HCT116 (cell line): ENCODE results near the gene TTC16. TPM values are rescaled to one million over a fixed set of nuclear protein-coding genes. Genes with fewer than 3 reads are reported as not detected.

ENCODE experiments used
- ATAC-seq: fragments of 200-7000 bp; cut with Tn5 transposase; 2 replicates; pipeline ENCODE4 v1.9.1; 2020; ENCODE audit warnings: mild to moderate bottlenecking, moderate library complexity
- BruUV-seq: library from RNA; stranded (reverse); fragments of 400-500 nt; replicated peaks from 2 replicates; lab custom pipeline; 2021; lab: Mats Ljungman, UMichigan
- CTCF ChIA-PET: fragments of 300-600 bp; sonication (Branson Sonifier 250); formaldehyde crosslinking; loops from one replicate; lab custom pipeline; 2021; ENCODE audit warnings: antibody characterized with exemption; lab: Charles Lee
- POLR2A ChIA-PET: fragments of 300-600, 350-600 bp; sonication (Branson Sonifier 250); formaldehyde crosslinking; loops from one replicate; lab custom pipeline; 2021; ENCODE audit warnings: antibody characterized with exemption; lab: Charles Lee
- RAD21 ChIA-PET, 2 experiments: fragments of 300-600 bp; sonication (Branson Sonifier 250); formaldehyde crosslinking; loops; one replicate each; lab custom pipeline; 2023; ENCODE audit warnings: low total read pairs in 2 of 2; ENCODE audit not compliant: uncharacterized antibody in 2 of 2, unreplicated experiment in 2 of 2, low non-redundant PET in 1 of 2; lab: Charles Lee
- DNase-seq: peaks from one replicate; pipeline ENCODE4 v3.0.0-alpha.2; 2010; ENCODE audit warnings: low read depth, low spot score
- H2AFZ ChIP-seq: fragments of 200-600 bp; shearing (Covaris generic), sonication (generic); 2 replicates; pipeline ENCODE4 v1.6.1; 2017; ENCODE audit warnings: low read depth, mixed run types, mixed read lengths, antibody characterized with exemption, low read length; ENCODE audit not compliant: poor library complexity, severe bottlenecking
- H3K27ac ChIP-seq: 2 replicates; pipeline ENCODE4 v1.5.1; 2012; ENCODE audit warnings: low read depth, low read length
- H3K27me3 ChIP-seq: fragments of 200-600 bp; sonication (generic); 2 replicates; pipeline ENCODE4 v1.6.1; 2016; ENCODE audit warnings: mixed run types, low read length, mixed read lengths; ENCODE audit not compliant: insufficient read depth
- H3K36me3 ChIP-seq, 2 experiments: fragments of 200-500 bp in 1 of 2; fragments of 200-600 bp in 1 of 2; sonication (Bioruptor generic) in 1 of 2; sonication (generic) in 1 of 2; 2 replicates each; pipeline versions ENCODE4 v1.5.1 to v1.6.1; 2014 to 2016; ENCODE audit warnings: low read length in 2 of 2, inconsistent platforms in 1 of 2, mixed read lengths in 1 of 2, mixed run types in 1 of 2; ENCODE audit not compliant: insufficient read depth in 2 of 2, control insufficient read depth in 1 of 2
- H3K4me1 ChIP-seq, 2 experiments: fragments of 200-600 bp in 1 of 2; sonication (generic) in 1 of 2; 2 replicates each; pipeline versions ENCODE4 v1.5.1 to v1.6.1; 2012 to 2017; ENCODE audit warnings: low read length in 2 of 2, inconsistent platforms in 1 of 2, mild to moderate bottlenecking in 1 of 2, mixed read lengths in 1 of 2, mixed run types in 1 of 2, moderate library complexity in 1 of 2; ENCODE audit not compliant: insufficient read depth in 2 of 2, control insufficient read depth in 1 of 2
- H3K4me2 ChIP-seq: fragments of 200-600 bp; sonication (generic); 2 replicates; pipeline ENCODE4 v1.6.1; 2017; ENCODE audit warnings: mixed run types, low read length, mixed read lengths
- H3K4me3 ChIP-seq, 2 experiments: fragments of 200-600 bp in 1 of 2; sonication (generic) in 1 of 2; replicated peaks in 1 of 2; 2 replicates each; pipeline ENCODE4 v1.5.1; 2011 to 2016; ENCODE audit warnings: low read length in 2 of 2, control low read depth in 1 of 2, low read depth in 1 of 2, mild to moderate bottlenecking in 1 of 2, mixed read lengths in 1 of 2, mixed run types in 1 of 2
- H3K79me2 ChIP-seq: fragments of 200-600 bp; sonication (generic); 2 replicates; pipeline ENCODE4 v1.6.1; 2017; ENCODE audit warnings: mild to moderate bottlenecking, mixed run types, low read length, moderate library complexity, mixed read lengths; ENCODE audit not compliant: insufficient read depth
- H3K9ac ChIP-seq: fragments of 200-600 bp; sonication (generic); 2 replicates; pipeline ENCODE4 v1.6.1; 2016; ENCODE audit warnings: low read length, mixed read lengths
- H3K9me2 ChIP-seq: fragments of 200-600 bp; sonication (generic), shearing (Covaris generic); 2 replicates; pipeline ENCODE4 v1.6.1; 2017; ENCODE audit warnings: mixed run types, mild to moderate bottlenecking, moderate library complexity; ENCODE audit not compliant: insufficient read depth
- H3K9me3 ChIP-seq, 2 experiments: fragments of 200-500 bp in 1 of 2; fragments of 200-600 bp in 1 of 2; sonication (Bioruptor generic) in 1 of 2; sonication (generic) in 1 of 2; 2 replicates each; pipeline ENCODE4 v1.6.1; 2014 to 2017; ENCODE audit warnings: low read length in 2 of 2, mixed read lengths in 2 of 2, inconsistent platforms in 1 of 2, low read depth in 1 of 2, mild to moderate bottlenecking in 1 of 2, mixed run types in 1 of 2, moderate library complexity in 1 of 2; ENCODE audit not compliant: control insufficient read depth in 1 of 2, insufficient read depth in 1 of 2
- H4K20me1 ChIP-seq: fragments of 200-600 bp; sonication (generic), shearing (Covaris generic); 2 replicates; pipeline ENCODE4 v1.6.1; 2017; ENCODE audit warnings: mixed run types, mild to moderate bottlenecking, moderate library complexity; ENCODE audit not compliant: insufficient read depth
- CBX3 ChIP-seq: IDR thresholded peaks from 2 replicates; pipeline ENCODE4 v1.6.1; 2012; ENCODE audit warnings: low read depth
- CTCF ChIP-seq, 3 experiments: fragments of 200-600 bp in 1 of 3; sonication (generic) in 1 of 3; IDR thresholded peaks in 2 of 3; conservative IDR thresholded peaks in 1 of 3; 2 replicates each; pipeline ENCODE4 v1.5.1; 2012 to 2017; ENCODE audit warnings: low read depth in 2 of 3, low read length in 2 of 3, antibody characterized with exemption in 1 of 3, borderline replicate concordance in 1 of 3, control low read depth in 1 of 3, mild to moderate bottlenecking in 1 of 3, mixed read lengths in 1 of 3, mixed run types in 1 of 3, moderate library complexity in 1 of 3; ENCODE audit not compliant: insufficient read depth in 1 of 3
- EGR1 ChIP-seq: IDR thresholded peaks from 2 replicates; pipeline ENCODE4 v1.6.1; 2012; ENCODE audit warnings: low read depth
- EZH2 ChIP-seq: fragments of 200-600 bp; sonication (generic); IDR thresholded peaks from 2 replicates; pipeline ENCODE4 v1.6.1; 2017; ENCODE audit warnings: antibody characterized with exemption, mixed run types
- POLR2A ChIP-seq: IDR thresholded peaks from 2 replicates; pipeline ENCODE4 v1.7.0; 2011; ENCODE audit warnings: borderline replicate concordance; ENCODE audit not compliant: insufficient read depth, insufficient read length; ENCODE audit errors: extremely low read depth
- REST ChIP-seq: IDR thresholded peaks from 2 replicates; pipeline ENCODE4 v1.6.1; 2012; ENCODE audit warnings: low read depth
- SIN3A ChIP-seq: IDR thresholded peaks from 2 replicates; pipeline ENCODE4 v1.6.1; 2012; ENCODE audit warnings: low read depth
- TCF7L2 ChIP-seq: IDR thresholded peaks from 2 replicates; pipeline ENCODE4 v1.7.0; 2011; ENCODE audit warnings: borderline replicate concordance, inconsistent platforms; ENCODE audit not compliant: insufficient read depth, insufficient read length; ENCODE audit errors: extremely low read depth
- ZNF274 ChIP-seq: fragments of 200-500 bp; sonication (Bioruptor generic); IDR thresholded peaks from 2 replicates; pipeline ENCODE4 v1.6.1; 2014; ENCODE audit warnings: mild to moderate bottlenecking, low read depth, low read length, inconsistent platforms
- intact Hi-C: fragments of 100-400 bp; cut with micrococcal nuclease; formaldehyde crosslinking; loops from 2 replicates; pipeline ENCODE4 v1.10.0; 2022
- total RNA-seq: library from RNA; stranded (reverse); gene quantifications from one replicate; pipeline ENCODE4 v1.2.1, GENCODE V29; 2021; ENCODE audit not compliant: unreplicated experiment

The TTC16 gene
- total RNA-seq, 1 experiment from 2014 or later, result not detected

GRCh38 chr9:127693697-127694096 is 22.2 kb upstream of the TTC16 start:
- Histone ChIP-seq H3K36me3 (0 out of 4 replicates have a peak, but pooled peaks cover 0 to 4% of the 10 kb centered on the region in 2 experiments), H3K4me1 (peaks cover 3 to 6% of the 10 kb centered on the region in 2 experiments; a peak in 2 of 4 replicates), H2AFZ (no peak overlapping the region), H3K27ac (no peak overlapping the region), H3K4me2 (no peak overlapping the region), H4K20me1 (no peaks in the 10 kb centered on the region), H3K4me3 (no peak overlapping the region), H3K79me2 (no peaks in the 10 kb centered on the region), H3K9me2 (no peaks in the 10 kb centered on the region), H3K27me3 (no peaks in the 10 kb centered on the region), H3K9me3 (no peaks in the 10 kb centered on the region), H3K9ac (no peak overlapping the region)
- no TSS peak for BruUV-seq
- DNase-seq (no peak), ATAC-seq (no peak)
- ChIA-PET CTCF (no interaction called here), RAD21 (no interaction called here), POLR2A (no interaction called here)
- intact Hi-C loops, result no loop called here
- TF ChIP-seq EZH2, result no peak
- TF ChIP-seq ZNF274, result no peak
- no peak for TF ChIP-seq CBX3
- no peak for TF ChIP-seq REST
- TF ChIP-seq EGR1, result no peak
- TF ChIP-seq SIN3A, result no peak
- no peak for TF ChIP-seq TCF7L2
- no peak for TF ChIP-seq POLR2A
- no peak for TF ChIP-seq CTCF (IDR thresholded peaks at IDR 0.05 in 2 of 3, conservative IDR thresholded peaks at IDR 0.05 in 1 of 3; ENCODE audit: borderline replicate concordance in 1 of 3, insufficient read depth in 1 of 3, low read depth in 2 of 3, low read length in 2 of 3)
